DMS 273 treated with DMSO at 0.1 percent for 48 hours (cell line): ENCODE measurements around the gene CUX1.

Source experiments
- DNase-seq: peaks from one replicate; lab custom pipeline; 2025; lab: John Stamatoyannopoulos, UW

Gene CUX1

GRCh38 chr7:102272917-102273748 is 455.7 kb downstream of the CUX1 start:
- no peak for DNase-seq

GRCh38 chr7:102273749-102274712 is 456.6 kb downstream of the CUX1 start:
- DNase-seq, result no peak

- DNase-seq, result no peak
Observed at GRCh38 chr7:102275123-102275703, 457.8 kb downstream of the CUX1 start.

GRCh38 chr7:102277901-102278300 is 460.5 kb downstream of the CUX1 start:
- DNase-seq, result no peak

DNA sequence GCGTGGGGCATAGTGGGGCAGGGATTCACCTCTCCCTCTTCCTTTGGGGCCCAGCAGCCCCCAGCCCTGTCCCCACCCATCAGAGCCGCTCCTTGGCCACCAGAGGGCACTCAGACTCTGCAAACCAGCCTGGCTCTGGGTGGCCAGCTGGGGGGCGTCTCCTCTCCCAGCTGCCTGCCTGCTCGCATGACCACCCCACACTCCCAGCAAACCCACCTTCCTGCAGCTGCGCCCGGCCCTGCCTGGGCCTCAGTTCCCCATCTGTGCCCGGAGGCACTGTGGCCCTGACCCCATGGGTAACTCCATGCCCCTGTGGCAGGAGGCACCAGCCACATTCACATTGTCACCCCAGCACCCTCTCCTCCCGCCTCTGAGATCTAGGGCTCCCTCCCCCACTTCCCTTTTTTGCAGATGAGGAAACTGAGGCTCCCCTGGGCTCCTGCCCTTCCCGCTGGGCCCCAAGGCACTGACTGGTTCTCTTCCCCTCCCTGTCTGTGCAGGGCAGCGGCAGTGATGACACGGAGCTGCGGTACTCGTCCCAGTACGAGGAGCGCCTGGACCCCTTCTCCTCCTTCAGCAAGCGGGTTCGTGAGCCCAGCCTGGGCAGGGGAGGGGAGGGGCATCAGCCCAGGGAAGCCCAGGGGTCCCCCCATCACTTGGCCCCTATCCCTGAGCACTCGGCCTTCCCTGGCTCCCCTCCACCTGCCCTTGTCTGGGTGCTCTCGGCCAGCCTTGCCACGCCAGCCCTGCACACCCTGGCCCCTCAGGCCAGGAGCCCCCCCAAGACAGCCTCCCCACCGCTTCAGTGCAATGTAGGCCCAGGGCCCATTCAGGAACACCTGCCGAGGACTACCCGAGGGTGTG is 462.3 kb downstream of the CUX1 start:
- peak; percentile 47 for DNase-seq

DNA sequence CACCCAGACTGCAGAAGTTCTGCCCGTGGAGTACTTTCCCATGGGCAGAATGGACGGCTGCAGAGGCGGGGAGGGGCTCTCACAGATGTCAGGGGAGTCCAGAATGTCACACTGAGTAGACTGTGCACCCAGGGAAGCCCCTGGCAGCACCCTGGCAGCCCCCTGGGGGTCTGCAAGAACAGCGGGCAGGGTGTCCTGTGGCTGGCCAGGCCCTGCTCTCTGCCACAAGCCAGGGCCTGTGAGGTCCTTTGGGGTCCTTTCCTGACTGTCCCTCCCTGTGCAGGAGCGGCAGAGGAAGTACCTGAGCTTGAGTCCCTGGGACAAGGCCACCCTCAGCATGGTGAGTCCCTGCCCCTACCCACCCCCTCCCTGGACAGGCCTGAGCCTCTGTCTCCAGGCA is 463.1 kb downstream of the CUX1 start:
- no peak for DNase-seq

- DNase-seq, result no peak
Observed at GRCh38 chr7:102281785-102282184, 464.4 kb downstream of the CUX1 start.

DNA sequence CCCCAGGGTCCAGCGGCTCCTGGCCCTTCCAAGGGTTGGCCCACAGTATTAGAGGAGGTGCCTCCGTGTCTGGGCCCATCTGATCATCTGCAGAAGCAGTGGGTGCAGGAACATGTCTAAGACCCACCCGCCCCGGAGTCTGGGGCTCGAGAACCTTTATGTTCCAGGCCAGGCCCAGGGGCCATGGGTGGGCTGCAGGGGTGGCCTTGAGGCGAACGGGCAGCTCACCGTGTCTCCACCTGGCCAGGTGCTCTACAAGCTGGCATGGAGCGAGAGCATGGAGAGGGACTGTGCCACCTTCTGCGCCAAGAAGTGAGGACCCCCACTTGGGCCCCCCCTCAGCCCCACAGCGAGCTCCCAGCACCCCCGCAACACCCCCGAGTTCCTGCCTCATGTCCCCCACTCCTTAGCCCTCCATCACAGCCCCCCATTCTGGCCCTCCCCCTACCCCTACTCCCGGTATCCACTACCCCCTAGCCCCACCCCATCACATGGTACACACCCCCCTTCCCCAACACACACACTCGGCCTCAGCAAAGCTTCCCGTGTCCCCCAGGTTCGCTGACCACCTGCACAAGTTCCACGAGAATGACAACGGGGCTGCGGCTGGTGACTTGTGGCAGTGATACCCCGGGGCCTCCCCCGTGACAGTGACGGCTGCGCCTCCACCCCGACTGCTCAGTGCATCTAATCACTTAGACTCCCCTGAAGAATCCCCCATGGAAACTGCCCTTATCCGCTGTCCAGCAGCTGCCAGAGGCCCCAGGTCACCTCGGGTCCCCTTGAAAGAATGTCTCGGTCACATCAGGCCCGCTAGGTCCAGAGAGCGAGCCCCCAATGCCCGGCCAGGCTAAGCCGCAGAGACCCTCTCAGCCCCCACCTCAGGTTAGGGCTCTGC is 465.3 kb downstream of the CUX1 start:
- DNase-seq, result no peak

DNA sequence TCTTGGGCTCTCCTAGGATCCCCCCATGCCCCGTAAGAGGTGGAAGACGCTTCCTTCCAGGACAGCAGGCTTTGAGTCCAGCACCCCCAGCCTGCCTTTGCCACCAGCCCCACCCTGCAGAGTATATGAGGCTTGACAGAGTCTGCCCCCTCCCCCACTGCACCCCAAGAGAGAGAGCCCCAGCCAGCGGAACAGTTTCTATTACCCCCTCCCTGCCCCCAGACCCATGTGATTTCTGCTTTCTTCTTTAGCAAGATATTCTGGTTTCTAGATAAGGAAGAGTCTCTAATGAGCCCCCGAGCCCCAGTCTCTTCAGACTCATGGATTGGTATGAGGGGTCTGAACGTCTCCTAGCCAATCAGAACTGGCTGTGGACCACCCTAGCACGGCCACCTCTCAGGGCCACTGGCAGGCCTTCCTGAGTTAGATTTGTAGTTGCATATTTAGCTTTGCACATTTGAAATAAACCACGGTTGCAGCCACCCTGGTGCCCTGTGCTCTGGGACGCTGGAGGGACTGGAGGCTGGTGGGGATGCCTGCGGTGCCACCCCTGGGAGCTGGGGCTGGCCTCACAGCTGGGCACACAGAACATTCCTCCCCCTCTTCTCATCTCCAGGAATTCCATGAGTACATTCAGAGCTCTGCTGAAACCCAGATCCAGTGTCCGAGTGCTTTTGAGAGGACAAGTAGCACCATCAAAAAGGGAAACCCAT is 466.2 kb downstream of the CUX1 start:
- no peak for DNase-seq

DNA sequence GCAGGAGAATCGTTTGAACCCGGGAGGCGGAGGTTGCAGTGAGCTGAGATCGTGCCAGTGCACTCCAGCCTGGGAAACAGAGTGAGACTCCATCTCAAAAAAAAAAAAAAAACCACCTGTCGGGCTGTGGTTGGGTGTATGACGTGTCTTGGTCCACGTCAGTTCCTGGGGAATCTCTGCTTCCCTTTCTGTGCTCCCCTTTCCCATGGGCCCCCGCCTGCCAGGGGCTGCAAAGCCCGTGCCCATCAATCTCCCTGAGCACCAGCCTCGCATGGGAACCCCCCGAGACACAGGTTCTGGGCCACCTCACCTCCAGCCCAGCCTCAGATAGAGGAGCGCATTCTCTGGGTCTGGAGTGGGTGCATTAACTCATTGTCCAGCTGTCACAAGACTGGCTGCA is 467.0 kb downstream of the CUX1 start:
- no peak for DNase-seq

DNA sequence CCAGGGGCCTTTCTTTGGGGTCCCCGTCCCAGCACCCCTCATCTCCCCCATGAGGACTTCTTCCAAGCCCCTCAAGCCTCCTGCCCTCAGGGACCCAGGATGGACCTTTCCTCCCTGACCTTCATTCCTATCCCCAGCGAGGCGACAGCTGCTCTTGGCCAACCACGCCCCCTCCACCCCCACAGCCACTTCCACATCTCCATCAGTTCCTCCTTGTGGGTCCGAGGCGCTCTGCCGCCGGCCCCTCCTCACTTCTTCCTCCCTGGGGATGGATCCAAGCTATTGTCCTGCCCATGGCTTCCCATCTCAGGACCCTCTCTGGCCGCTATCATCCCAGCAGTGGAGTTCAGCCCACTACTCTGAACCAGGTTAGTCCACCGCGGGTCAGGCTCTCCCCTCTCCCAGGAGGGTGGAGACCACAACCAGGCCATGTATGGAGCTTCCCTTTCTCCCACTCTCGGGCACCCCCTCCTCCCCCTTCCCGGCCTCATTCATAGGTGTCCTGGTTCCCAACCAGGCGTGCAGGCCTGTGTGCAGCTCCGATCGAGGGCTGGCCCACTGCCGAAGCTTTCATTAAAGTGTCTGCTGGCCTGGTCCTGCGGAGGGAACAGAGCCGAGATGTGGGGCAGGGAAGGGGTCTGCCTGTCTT is 467.6 kb downstream of the CUX1 start:
- DNase-seq, result no peak

DNA sequence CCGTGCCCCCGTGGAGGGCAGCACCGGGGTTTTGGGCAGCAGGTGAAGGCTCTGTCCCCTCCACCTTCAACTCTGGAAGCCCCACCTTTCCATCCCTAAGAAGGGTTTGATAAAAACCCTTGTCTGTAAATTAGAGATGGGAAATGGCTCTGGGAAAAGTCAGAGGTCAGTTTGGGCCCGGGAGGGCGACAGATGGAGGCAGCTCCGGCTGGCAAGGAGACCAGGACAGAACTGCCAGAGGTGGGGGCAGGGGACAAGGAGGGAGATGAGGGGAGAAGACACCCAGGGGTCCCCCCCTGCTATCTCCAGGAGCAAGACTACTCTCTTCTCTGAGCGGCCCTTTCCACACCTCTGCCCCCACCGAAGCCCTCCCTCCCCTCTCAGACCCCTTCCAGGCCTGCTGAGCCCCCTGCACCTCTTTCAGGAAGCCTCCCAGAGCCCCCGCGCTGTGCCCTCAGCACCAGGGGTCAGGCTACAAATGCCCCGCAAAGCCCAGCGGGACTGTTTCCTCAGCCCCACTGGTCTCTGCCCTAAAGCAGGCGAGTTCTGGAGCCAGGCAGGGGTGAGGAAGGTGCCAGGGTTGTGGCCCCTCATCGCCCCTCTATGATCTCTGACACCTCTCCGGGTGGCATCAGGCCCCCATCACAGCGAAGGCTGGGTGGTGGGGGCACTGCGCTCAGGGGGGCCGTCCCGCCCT is 468.3 kb downstream of the CUX1 start:
- no peak for DNase-seq

DNA sequence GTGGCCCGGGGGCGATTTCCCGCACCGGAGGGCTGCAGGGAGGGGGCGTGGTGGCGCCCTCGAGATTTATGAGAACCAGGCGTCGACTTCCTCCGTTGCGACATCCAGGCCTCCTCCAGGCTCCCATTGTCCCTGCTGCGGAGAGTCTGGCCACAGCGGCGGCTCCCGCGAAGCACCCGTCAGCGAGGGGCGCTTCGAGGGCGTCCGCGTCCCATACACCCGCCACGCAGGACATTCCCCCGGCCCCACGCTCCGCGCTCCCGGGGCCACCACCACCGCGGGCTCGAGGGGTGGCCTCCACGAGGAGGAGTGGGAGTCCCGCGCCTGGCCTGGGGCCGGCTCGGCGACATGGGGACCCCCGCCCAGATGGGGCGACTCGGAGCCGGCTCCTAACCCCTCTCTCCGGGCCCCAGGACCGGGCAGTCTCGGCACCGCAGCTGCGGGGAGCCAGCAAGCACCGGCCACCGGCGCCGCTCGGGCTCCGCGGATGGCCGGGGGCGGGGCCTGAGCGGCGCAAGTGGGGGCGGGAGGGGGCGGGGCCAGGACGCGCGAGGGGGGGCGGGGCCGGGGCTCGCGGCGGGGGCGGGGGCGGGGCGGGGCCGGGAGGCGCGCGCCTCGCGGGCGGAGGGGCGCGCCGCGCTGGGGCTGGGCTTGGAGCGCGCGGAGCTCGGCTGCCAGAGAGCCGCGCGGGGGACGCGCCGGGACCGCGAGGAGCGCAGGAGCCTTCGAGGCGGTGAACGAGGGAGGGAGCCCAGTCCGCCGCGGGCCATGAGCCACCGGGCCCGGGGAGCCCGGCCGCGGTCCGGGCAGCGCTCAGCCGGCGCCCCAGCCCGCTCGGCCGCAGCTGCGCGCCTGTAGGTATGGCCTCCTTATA is 469.0 kb downstream of the CUX1 start, which contains the start of gene SH2B2:
TSS of gene SH2B2 (plus strand) at position 632 of the 874 bp plus-strand sequence. CDS start 13,683 bp downstream, outside the sequence.
- DNase-seq, result no peak

DNA sequence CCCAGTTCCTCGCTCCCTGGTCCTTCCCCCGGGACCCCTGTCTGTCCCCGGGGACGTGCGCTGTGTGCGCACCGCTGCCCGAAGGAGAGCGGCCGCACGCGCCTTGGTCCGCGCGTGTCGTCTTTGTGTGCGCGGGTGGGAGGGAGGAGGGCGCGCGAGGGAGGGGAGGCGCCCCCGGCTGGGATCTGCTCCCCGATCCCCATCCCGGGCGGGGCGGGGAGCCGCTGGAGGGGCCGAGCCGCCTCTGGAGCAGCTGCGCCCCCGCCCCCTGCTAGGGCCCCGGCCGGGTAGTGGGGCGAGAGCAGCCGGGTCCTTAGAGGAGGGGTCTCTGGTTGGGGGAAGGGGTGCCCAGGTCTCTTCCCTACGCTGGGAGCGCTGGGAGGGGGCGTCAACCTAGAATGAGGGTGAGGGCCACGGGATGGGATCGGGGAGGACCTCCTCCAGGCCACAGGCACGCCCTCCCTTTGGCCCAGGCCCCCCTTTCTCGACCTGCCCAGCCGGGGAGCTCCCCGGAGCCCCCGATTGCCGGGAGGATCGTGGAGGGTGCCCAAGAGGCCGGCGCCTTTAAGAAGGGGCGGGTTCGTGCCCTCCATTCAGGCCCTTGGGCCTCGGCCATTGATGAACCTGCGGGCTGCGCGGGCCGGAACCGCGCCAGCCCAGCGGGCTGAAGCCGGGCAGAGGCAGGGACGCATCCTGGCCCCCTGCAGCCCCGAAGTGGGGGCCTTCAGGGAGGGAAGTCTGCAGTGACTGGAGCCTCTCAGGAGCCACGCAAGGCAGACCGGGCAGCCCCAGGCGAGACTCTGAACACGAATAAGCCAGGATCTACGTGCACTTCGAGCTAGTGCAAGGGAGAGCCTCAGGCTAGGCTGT is 469.9 kb downstream of the CUX1 start:
- DNase-seq, result no peak

DNA sequence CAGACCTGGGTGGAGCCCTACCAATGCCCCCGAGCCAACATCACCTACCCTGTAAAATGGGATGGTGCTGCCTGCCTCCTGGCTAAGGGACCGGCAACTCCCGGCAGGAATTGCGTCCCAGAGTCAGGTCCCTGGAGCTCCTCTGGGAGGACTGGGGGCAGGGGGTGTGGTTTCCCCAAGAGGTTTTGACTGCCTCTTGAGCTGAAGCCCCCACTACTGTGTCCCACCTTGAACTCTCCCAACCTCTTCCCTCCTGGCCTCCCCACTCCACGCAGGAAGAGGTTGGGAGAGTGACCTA is 470.5 kb downstream of the CUX1 start:
- DNase-seq, result no peak

GRCh38 chr7:102288285-102288930 is 471.0 kb downstream of the CUX1 start:
- DNase-seq, result no peak
